Adrenal gland (tissue), 5 donors: ENCODE measurements around the gene LZTS2.

Source experiments
- CTCF ChIP-seq, 6 experiments: fragments of 450-650 bp in 4 of 6; fragments of 200-600 bp in 2 of 6; sonication (generic) in 1 of 6; IDR thresholded peaks; 1 replicate in 5 of 6; 2 replicates in 1 of 6; pipeline versions ENCODE4 v1.5.1 to v1.8.0; 2016 to 2021; ENCODE audit warnings: antibody characterized with exemption in 6 of 6, mild to moderate bottlenecking in 2 of 6, moderate library complexity in 1 of 6
- POLR2A ChIP-seq, 2 donors: fragments of 450-650 bp; IDR thresholded peaks; one replicate each; pipeline ENCODE4 v1.6.1; 2017; ENCODE audit warnings: antibody characterized with exemption in 2 of 2, mild to moderate bottlenecking in 2 of 2, moderate library complexity in 1 of 2
- donor health status: DM: no; HTN: no; CAD: no.

- TF ChIP-seq CTCF (IDR thresholded peaks at IDR 0.05) (no peak), POLR2A (IDR thresholded peaks at IDR 0.05) (peak; percentile 82 to 98)
These were observed 1.5 kb downstream of the LZTS2 start for GRCh38 chr10:101000915-101001658.
